Lower leg skin (tissue), 4 donors: ENCODE results near the gene SH2D5. TPM values are rescaled to one million over a fixed set of nuclear protein-coding genes. Genes with fewer than 3 reads are reported as not detected.

Experiments used
- DNase-seq, 2 donors: peaks; one replicate each; pipeline ENCODE4 v3.0.0-alpha.2; 2019; ENCODE audit warnings: low spot score in 2 of 2
- H3K4me3 ChIP-seq: fragments of 200-600 bp; sonication (generic); 2 replicates; pipeline ENCODE4 v1.5.1; 2017; ENCODE audit warnings: mild to moderate bottlenecking, low read depth; ENCODE audit not compliant: poor library complexity, severe bottlenecking
- POLR2A ChIP-seq, 2 donors: fragments of 450-650 bp; IDR thresholded peaks; one replicate each; pipeline ENCODE4 v1.6.1; 2016 to 2017; ENCODE audit warnings: antibody characterized with exemption in 2 of 2, mild to moderate bottlenecking in 1 of 2, moderate library complexity in 1 of 2
- WGBS, 2 donors: methylation state at CpG; one replicate each; pipeline ENCODE4 v1.1.5; 2018; 5-methylcytosine and 5-hydroxymethylcytosine counted together
- intact Hi-C: fragments of 100-400 bp; cut with DNase I; formaldehyde crosslinking; loops from one replicate; pipeline ENCODE4 v1.15.0; 2023; ENCODE audit warnings: low total_unique reads
- total RNA-seq, 4 donors: library from RNA; depleted of rRNA; stranded (reverse); fragments of >200 nt; gene quantifications; one replicate each; pipeline ENCODE4 v1.1.0, GENCODE V29; 2016
- TF ChIP-seq, protein P1 (sequence below), 3 donors: fragments of 450-650 bp; IDR thresholded peaks; one replicate each; pipeline ENCODE4 v1.5.1; 2016; ENCODE audit warnings: antibody characterized with exemption in 3 of 3, mild to moderate bottlenecking in 3 of 3, moderate library complexity in 2 of 3

SH2D5 gene
- total RNA-seq, 4 donors from 2014 or later = 0.11 to 1.0 (median 0.18) TPM

DNA sequence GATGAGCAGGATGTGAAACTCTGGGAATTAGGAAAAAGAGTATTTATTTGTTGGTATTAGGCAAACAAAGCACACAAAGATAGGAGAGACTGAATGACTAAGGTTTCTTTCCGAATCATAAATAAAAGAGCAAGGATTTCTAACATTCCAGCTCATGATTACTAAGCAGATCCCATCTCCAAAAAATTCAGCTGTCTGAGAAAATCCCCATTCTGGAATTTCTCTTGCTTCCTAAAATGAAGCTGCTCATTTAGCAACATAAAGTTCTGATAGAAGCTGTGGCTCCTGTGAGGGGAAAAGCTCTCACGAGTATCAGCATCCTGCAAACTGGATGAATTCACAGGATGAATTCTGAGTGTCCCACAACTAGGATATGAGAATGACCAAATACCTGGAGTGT is 6.7 kb upstream of the SH2D5 start:
- intact Hi-C loops = no loop called here
- no peak overlapping the region for H3K4me3 ChIP-seq
- TF ChIP-seq, protein P1, sequence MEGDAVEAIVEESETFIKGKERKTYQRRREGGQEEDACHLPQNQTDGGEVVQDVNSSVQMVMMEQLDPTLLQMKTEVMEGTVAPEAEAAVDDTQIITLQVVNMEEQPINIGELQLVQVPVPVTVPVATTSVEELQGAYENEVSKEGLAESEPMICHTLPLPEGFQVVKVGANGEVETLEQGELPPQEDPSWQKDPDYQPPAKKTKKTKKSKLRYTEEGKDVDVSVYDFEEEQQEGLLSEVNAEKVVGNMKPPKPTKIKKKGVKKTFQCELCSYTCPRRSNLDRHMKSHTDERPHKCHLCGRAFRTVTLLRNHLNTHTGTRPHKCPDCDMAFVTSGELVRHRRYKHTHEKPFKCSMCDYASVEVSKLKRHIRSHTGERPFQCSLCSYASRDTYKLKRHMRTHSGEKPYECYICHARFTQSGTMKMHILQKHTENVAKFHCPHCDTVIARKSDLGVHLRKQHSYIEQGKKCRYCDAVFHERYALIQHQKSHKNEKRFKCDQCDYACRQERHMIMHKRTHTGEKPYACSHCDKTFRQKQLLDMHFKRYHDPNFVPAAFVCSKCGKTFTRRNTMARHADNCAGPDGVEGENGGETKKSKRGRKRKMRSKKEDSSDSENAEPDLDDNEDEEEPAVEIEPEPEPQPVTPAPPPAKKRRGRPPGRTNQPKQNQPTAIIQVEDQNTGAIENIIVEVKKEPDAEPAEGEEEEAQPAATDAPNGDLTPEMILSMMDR (IDR thresholded peaks at IDR 0.05) = no peak
- no peak for DNase-seq
- 55 to 77% methylated on average over 2 of the region's 2 CpGs for WGBS, 2 donors

DNA sequence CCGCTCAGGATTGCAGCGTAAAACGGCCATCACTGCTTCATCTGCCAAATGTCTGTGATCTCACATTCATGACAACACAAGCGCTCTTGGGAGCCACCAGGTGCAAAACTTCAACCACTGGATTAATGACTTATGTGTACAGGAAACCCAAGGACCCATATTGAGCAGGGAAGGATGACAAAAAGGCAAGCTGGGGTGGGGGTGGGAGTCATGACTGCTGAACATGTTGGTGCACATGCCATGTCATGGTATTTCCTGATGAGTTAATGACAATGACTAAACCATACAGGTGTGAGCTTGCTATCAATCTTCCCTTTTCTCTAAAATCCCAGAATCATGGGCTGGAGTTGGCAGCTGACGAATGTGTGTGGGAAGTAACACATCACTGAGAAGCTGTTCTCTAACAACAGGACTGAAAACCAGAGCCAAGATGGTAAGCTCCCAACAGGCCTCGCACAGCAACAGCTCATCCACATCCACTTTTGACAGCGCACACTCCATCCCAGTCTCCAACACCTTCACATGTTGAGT is 3.1 kb upstream of the SH2D5 start:
- TF ChIP-seq POLR2A (IDR thresholded peaks at IDR 0.05) = no peak
- TF ChIP-seq, protein P1 (IDR thresholded peaks at IDR 0.05) = no peak
- DNase-seq = no peak
- no peak overlapping the region for H3K4me3 ChIP-seq
- intact Hi-C loops = no loop called here
- 58 to 70% methylated on average over 7 of the region's 7 CpGs for WGBS, 2 donors

DNA sequence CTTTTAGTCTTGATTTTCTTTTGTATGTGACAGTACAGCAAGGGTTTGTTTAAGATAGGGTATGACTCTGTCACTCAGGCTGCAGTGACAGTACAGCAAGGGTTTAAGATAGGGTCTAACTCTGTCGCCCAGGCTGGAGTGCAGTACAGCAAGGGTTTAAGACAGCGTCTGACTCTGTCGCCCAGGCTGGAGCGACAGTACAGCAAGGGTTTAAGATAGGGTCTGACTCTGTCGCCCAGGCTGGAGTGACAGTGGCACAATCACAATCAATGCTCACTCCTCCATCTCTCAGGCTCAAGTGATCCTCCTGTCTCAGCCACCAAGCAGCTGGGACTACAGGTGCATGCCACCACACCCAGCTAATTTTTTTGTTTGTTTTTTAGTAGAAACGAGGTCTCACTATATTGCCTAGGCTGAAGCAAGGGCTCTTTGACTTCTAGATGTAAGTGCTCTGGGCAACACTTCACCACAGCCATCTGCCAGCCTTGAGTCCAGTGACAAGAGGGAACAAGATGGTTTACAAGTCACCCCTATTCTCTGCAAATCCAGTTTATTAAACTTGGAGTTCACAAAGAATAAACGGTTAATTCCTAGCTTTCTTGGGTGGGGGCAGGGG is 965 bp upstream of the SH2D5 start:
- TF ChIP-seq, protein P1 (IDR thresholded peaks at IDR 0.05) = no peak
- no peak for TF ChIP-seq POLR2A (IDR thresholded peaks at IDR 0.05)
- WGBS, 2 donors = 20 to 29% methylated on average over 7 of the region's 7 CpGs
- intact Hi-C loops = no loop called here
- DNase-seq = no peak
- H3K4me3 ChIP-seq = no peak overlapping the region

DNA sequence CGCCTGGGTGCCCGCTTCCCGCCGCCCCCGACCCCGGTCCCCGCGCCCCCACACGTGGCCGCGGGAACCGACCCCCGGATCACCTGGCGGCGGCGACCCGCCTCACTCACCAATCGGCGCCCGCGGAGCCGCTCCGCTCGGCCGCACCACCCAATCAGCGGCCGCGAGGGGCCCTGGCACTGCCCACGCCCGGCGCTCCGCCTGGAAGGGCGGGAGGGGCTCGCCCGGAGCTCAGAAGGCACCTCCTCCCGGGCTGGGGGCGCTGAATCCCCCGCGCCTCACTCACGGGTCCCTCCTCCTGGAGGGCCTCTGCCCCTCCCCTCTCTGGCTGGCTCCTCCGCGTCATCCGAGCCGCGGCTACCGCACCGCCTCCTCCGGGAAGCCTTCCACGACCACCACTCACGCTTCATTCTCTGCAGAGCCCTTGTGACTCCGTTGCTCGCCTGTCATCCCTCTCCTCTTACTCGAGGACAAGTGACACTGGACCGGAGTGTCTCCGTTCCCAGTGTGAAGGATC is 374 bp downstream of the SH2D5 start:
- 1% methylated on average over 30 to 33 of the region's 55 CpGs for whole genome bisulfite sequencing, 2 donors
- no peak for DNase-seq
- TF ChIP-seq POLR2A (IDR thresholded peaks at IDR 0.05) = no peak
- TF ChIP-seq, protein P1 (IDR thresholded peaks at IDR 0.05) = no peak
- intact Hi-C loops = no loop called here
- H3K4me3 ChIP-seq = peak overlapping the region; percentile 25

DNA sequence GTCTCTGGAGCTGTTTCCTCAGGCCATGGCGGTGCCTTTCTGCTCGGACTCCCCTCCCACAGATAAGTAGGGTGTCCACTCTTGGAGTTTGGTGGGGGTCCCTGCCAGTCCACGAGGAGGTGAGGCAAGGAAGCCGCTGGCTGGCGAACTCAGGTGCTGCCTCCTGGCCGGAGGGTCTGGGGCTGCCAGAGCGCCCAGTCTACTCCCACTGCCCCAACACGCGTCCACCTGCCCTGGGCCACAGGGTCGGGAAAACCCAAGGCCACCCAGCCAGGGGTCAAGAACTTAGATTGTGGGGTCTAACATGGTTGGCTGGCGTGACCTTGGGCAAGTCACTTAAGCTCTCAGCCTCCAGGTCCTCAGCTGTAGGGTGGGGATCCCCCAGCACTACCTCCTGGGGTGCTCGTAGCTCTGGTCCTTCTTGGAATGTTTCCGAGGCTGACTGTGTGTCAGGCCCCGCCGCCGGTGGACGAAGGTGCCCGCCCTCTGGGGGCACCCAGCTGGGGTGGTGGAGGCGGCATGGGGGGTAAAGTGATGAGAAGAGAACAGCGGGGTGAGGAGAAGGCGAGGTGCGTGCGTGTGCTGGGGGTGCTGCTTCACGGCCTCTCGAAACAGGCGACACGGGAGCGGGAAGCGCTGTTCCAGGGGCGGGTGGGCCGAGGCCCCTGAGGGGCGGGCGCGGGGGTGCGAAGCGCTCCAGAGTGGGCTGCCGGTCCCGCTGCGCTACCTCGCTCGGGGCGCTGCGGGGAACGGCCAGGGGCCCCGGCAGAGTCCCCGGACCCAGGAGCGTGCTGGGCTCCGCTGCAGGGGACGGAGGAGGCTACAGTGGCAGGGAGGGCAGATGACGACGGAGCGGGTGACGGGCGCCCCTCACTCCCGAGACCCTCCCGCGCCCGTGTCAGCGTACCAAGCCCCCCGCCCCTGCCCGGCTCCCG is 1.2 kb downstream of the SH2D5 start:
- WGBS, 2 donors = 15 to 20% methylated on average over 35 to 54 of the region's 62 CpGs
- TF ChIP-seq, protein P1 (IDR thresholded peaks at IDR 0.05) = no peak
- no peak for TF ChIP-seq POLR2A (IDR thresholded peaks at IDR 0.05)
- peak overlapping the region; percentile 25 for H3K4me3 ChIP-seq
- intact Hi-C loops = no loop called here
- DNase-seq = peak; percentile 12 to 84
